Measurements from ENCODE around the gene HTR3D.
"Not testable (repeated sequence)": the region's sequence is repeated elsewhere in the genome, so short reads cannot be mapped to it uniquely, and the experiment has no call there.

Gene HTR3D

DNA sequence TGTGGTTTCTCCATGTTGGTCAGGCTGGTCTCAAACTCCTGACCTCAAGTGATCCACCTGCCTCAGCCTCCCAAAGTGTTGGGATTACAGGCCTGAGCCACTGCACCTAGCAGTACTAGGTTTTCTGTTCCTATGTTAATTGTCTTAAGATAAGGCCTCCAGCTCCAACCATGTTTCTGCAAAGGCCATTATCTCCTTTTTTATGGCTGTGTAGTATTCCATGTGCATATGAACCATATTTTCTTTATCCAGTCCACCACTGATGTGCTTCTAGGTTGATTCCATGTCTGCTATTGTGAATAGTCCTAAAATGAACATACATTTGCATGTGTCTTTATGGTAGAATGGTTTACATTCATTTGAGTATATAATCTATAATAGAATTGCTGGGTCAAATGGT, 31.1 kb downstream of the HTR3D start:
- FAIRE-seq (no peak), DNase-seq (ENCODE audit: insufficient read length, low spot score) (no peak)

DNA sequence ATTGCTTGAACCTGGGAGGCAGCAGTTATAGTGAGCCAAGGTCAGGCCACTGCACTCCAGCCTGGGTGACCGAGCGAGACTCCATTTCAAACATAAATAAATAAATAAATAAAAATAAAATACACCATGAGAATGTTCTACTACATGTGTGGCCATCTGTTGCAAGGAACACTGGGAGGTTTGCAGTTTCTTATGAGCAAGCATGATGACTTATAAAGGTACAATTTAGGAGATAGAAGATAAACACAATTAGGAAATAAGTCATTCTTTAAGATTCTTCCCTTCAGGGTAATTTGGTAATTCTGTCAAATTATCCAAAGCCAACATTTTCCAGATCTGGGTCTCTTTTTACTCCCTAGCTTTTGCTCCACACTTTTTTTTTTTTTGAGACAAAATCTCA, 34.7 kb downstream of the HTR3D start:
- no peak for DNase-seq (ENCODE audit: insufficient read length, low spot score)

DNA sequence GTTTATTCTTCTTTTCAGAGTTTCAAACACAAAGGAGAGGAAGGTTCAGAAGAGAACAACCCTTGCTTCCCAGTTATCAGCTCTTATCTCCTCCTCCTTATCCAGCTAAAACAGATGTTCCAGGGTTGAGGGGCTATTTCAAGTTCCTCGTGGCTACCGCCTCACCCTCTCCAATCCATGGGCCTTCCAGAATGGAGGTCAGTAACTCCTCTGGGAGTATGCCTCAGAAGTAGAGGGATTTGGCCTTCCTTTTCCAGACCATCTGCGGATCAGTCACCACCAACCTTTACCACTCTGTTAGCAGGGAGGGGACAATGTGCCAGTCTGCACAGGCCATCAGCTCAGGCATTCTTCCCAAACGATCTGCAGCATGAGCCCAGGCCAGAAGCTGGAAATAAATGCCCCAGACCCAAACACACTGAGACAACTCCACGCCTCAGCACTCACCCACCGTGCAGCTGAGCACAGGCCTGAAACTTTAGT, 36.1 kb downstream of the HTR3D start:
- FAIRE-seq = no peak
- DNase-seq (ENCODE audit: insufficient read length, low spot score) = no peak

More for the DNA sequence above, 34.7 kb downstream of the HTR3D start:
- FAIRE-seq = no peak

DNA sequence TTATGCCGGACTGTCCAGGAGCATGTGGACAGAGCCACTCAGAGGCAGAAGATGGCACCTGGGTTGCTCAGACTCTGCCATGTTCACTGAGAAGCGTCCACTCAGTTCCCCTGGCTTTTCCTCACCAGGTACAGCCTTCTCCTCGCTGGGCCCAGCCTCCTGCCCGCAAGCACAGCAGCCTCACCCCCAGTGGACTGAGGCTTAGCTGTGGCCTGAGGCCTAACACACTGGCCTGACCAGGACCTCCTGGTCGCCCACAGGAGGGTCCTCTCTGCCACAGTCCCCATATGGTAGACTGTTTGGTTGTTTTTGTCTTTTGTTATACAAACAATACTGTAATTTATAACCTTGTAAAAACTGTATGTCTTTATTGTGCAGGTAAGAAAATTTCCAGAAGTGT, 36.8 kb downstream of the HTR3D start:
- FAIRE-seq (no peak), DNase-seq (ENCODE audit: insufficient read length, low spot score) (no peak)

DNA sequence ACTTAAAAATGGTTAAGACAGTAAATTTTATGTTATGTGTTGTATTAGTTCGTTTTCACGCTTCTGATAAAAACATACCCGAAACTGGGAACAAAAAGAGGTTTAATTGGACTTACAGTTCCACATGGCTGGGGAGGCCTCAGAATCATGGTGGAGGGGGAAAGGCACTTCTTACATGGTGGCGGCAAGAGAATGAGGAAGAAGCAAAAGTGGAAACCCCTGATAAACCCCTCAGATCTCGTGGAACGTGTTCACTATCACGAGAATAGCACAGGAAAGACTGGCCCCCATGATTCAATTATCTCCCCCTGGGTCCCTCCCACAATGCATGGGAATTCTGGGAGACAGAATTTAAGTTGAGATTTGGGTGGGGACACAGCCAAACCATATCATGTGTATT, 39.6 kb downstream of the HTR3D start:
- not testable (repeated sequence) for FAIRE-seq; DNase-seq (ENCODE audit: insufficient read length, low spot score)

DNA sequence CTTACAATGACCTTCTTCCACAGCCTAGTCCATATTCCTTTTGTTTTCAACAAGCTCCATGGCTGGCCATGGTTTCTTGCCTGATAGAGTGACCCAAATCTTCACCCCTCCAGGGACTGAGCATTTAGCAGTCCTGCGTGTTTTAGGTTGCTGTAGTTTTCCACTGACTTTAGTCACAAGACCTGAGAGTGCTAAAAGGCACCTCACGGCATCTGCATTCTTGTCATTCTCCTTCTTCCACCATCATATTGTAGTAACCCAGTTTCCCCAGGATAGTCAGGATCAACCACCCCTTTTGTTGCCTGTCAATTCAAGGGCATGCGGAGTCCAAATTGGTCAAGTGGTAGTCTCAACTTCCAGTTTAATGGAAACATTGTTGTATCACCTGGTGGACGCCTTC, 42.1 kb downstream of the HTR3D start:
- DNase-seq (ENCODE audit: insufficient read length, low spot score) (no peak), FAIRE-seq (no peak)

DNA sequence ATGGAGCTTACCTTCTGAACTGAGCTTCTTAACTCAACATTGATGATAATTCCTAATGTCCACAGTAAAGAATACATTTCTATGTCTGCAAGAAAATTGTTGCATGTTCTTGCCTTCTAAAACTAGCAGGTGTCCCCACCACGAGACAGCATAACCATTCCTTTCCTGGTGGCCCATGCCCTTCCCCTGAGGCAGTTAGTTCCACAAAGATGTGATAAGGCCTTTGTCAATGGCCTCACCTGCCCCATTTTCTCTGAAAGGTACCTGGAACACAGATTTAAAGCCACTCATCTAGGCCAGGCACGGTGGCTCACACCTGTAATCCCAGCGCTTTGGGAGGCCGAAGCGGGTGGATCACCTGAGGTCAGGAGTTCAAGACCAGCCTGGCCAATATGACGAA, 44.4 kb downstream of the HTR3D start:
- no peak for DNase-seq (ENCODE audit: insufficient read length, low spot score)
- no peak for FAIRE-seq

DNA sequence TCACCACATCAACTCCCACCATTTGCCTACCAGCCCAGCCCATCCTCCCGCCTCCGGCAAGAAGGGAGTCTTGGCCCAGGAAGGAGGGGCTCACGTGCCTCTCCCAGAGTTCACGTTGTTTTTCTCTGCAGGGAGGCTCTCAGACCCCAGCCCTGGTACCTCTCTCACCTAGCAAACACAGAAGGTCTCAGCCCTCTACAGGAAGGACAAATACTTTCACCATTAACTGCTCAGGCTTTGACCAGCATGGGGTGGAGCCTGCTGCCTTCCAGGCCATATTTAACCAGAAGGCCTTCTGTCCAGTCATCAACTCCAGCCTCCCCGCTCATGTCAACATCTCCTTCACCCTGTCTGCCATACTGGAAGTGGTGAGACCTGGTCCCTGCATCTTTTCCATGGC, 46.3 kb downstream of the HTR3D start:
- FAIRE-seq = no peak
- DNase-seq (ENCODE audit: insufficient read length, low spot score) = no peak

DNA sequence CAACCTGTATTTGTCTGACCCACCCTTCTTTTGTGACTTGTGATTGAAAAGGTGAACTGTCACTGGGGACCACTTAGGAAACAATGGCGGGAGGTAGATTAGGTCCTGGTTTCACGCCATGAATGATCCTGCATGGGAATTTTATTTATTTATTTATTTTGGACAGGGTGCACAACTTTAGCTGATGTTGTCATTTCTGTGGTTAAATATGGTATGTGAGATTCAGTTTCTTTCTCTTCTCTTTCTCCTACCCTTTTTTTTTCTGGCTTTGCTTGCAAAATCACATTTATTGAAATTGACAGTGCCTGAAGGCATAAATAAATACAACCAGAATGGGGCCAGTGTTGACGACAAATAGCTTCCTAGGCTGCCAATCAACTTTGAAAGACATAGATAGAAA, 47.3 kb downstream of the HTR3D start:
- no peak for FAIRE-seq
- no peak for DNase-seq (ENCODE audit: insufficient read length, low spot score)

DNA sequence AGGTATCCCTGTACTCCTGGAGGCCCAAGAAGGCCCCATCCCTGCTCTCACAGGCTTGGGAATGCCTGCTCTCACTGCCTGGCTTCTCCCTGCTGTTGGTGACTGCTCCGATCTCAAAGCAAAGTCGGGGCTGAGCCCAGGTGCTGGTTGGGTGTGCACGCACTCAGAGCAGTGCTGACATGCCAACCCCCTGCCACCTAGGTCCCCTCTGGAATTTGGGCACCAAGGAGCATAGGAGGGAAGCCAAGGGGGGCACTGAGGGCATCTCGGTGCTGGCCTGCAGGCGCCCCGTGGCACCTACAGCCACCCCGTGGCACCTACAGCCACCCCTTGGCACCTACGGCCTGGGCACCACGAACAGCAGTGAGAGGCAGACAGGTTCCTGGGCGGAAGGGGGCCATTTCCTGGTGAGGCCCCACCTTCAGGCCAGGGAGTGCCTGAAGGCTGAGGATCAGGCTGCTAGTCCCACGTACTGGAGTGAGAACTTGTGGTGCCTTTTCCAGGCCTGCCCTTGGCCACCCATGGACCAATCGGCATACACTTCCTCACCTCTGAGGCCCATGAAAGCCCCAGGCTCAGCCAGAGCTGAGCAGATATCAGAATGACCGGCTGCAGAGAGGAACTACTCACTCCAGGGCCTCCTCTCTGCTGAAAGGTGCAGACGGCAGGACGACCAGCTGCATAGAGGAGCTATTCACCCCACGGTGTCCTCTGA, 49.7 kb downstream of the HTR3D start:
- no peak for FAIRE-seq
- no peak for DNase-seq (ENCODE audit: insufficient read length, low spot score)

DNA sequence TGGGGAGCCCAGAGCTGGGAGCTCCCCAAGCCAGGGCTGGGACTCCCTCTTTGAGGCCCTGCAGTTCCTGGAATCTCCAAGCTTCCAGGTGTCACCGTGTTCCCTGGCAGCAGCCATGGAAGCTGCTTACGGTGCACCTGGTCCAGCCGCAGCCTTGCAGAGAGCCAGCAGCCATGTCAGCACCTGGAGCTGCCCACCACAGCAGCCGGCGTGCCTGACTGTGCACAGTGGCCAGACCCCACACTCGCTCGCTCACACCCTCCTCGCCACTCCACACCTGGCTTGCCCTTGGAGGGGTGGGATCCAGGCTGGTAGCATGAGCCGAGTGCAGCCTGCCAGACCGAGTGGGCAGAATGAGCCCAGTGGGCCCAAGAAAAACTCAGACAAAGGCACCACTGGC, 50.5 kb downstream of the HTR3D start:
- no peak for DNase-seq (ENCODE audit: insufficient read length, low spot score)
- no peak for FAIRE-seq

DNA sequence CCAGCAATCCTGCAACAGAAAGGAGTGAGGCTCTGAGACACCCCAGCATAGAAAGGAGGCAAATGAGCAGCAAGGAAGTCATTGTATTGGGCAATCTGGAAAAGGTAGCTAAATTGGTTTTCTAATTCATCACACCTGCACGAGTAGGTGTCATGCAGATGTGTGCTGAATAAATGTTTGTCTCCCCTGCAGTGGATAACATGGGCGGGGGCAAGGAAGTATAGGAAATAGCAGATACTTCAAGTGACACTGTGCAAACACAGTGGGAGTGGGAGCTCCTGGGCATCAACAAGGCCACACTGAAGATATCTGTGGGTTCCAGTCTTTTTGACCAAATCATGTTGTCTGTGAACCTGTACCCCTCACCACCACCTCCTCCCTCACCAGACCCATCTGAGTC, 50.9 kb downstream of the HTR3D start:
- FAIRE-seq = no peak
- DNase-seq (ENCODE audit: insufficient read length, low spot score) = no peak

DNA sequence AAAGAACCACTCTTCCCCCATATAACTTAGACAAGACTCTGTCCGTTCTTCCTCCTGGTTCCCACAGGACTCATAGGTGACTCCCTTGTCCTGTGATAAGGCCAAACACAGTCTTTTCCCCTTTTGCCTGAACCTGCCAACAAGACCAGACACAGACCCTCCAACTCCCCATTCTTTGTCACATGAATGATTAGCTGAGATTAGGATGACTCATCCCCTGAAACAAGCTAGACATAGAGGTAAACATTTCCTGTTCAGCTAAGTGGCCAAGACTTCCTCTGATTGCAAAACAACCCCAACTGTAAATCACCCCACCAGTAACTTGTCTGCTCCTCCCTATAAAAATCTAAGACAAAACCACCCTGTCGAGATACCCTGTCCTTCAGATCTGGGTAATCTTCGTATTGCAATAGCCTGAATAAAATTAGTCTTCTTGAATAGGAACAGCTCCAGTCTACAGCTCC, 53.9 kb downstream of the HTR3D start:
- FAIRE-seq = no peak
- DNase-seq (ENCODE audit: insufficient read length, low spot score) = no peak

All from GM19239 (cell line).